B cell (primary cell): ENCODE results near the gene HMCN1. TPM values are rescaled to one million over a fixed set of nuclear protein-coding genes. Genes with fewer than 3 reads are reported as not detected.

Experiments used
- ATAC-seq: fragments of 200-7000 bp; cut with Tn5 transposase; one replicate; pipeline ENCODE4 v1.10.0; 2021; ENCODE audit warnings: low read depth, mild to moderate bottlenecking, moderate number of reproducible peaks, moderate library complexity
- CTCF ChIA-PET: fragments of 350-600 bp; sonication (Branson Sonifier 250); formaldehyde crosslinking; loops from one replicate; lab custom pipeline; 2021; ENCODE audit warnings: antibody characterized with exemption, inconsistent platforms; lab: Charles Lee
- POLR2A ChIA-PET: fragments of 350-600 bp; sonication (Branson Sonifier 250); formaldehyde crosslinking; loops from one replicate; lab custom pipeline; 2021; ENCODE audit warnings: antibody characterized with exemption; lab: Charles Lee
- DNase-seq: peaks from one replicate; pipeline ENCODE4 v3.0.0; 2013
- H2AFZ ChIP-seq: 2 replicates; pipeline ENCODE4 v1.6.1; 2012; ENCODE audit warnings: mild to moderate bottlenecking, low read depth, low read length; ENCODE audit not compliant: insufficient read depth, poor library complexity, severe bottlenecking
- H3K27ac ChIP-seq, 2 donors: 1 replicate in 1 of 2; 2 replicates in 1 of 2; pipeline ENCODE4 v1.5.1; 2012 to 2013; ENCODE audit warnings: low read length in 2 of 2, mild to moderate bottlenecking in 2 of 2, moderate library complexity in 1 of 2
- H3K27me3 ChIP-seq, 4 experiments: fragments of 200-600 bp in 1 of 4; sonication (generic) in 1 of 4; replicated peaks in 1 of 4; 1 replicate in 2 of 4; 2 replicates in 2 of 4; pipeline versions ENCODE4 v1.6.1 to v1.7.0; 2013 to 2016; ENCODE audit warnings: low read length in 3 of 4, mild to moderate bottlenecking in 2 of 4, mixed read lengths in 1 of 4, moderate library complexity in 1 of 4; ENCODE audit not compliant: insufficient read depth in 4 of 4, control insufficient read depth in 3 of 4; ENCODE audit errors: control extremely low read depth in 1 of 4
- H3K36me3 ChIP-seq, 2 experiments: replicated peaks in 1 of 2; 1 replicate in 1 of 2; 2 replicates in 1 of 2; pipeline versions ENCODE4 v1.6.1 to v1.7.1; 2013; ENCODE audit warnings: low read length in 1 of 2; ENCODE audit not compliant: insufficient read depth in 2 of 2, control insufficient read depth in 1 of 2; ENCODE audit errors: control extremely low read depth in 1 of 2, extremely low read depth in 1 of 2
- H3K4me1 ChIP-seq, 2 donors: fragments of 200-600 bp in 1 of 2; sonication (generic) in 1 of 2; 1 replicate in 1 of 2; 2 replicates in 1 of 2; pipeline versions ENCODE4 v1.5.1 to v1.6.1; 2013 to 2017; ENCODE audit warnings: low read length in 2 of 2; ENCODE audit not compliant: control insufficient read depth in 2 of 2, insufficient read depth in 2 of 2
- H3K4me2 ChIP-seq: replicated peaks from 2 replicates; pipeline ENCODE3; 2012; ENCODE audit warnings: mild to moderate bottlenecking, low read depth, low read length; ENCODE audit not compliant: poor library complexity, severe bottlenecking
- H3K4me3 ChIP-seq, 5 experiments: fragments of 200-600 bp in 1 of 5; sonication (generic) in 1 of 5; 1 replicate in 3 of 5; 2 replicates in 2 of 5; pipeline versions ENCODE4 v1.5.1 to v1.7.0; 2011 to 2016; ENCODE audit warnings: low read length in 4 of 5, mild to moderate bottlenecking in 4 of 5, low read depth in 2 of 5, control low read depth in 1 of 5, moderate library complexity in 1 of 5; ENCODE audit not compliant: insufficient read depth in 1 of 5; ENCODE audit errors: control extremely low read depth in 1 of 5, extremely low read depth in 1 of 5
- H3K79me2 ChIP-seq: fragments of 200-600 bp; sonication (generic); one replicate; pipeline ENCODE4 v1.6.0; 2016; ENCODE audit warnings: low read length; ENCODE audit not compliant: control insufficient read depth, insufficient read depth
- H3K9ac ChIP-seq: fragments of 200-600 bp; sonication (generic); 2 replicates; pipeline ENCODE4 v1.6.1; 2017; ENCODE audit warnings: mild to moderate bottlenecking, low read length, moderate library complexity
- H3K9me3 ChIP-seq, 3 donors: one replicate each; pipeline versions ENCODE4 v1.6.1 to v1.7.1; 2013; ENCODE audit warnings: low read length in 2 of 3; ENCODE audit not compliant: control insufficient read depth in 2 of 3, insufficient read depth in 1 of 3; ENCODE audit errors: control extremely low read depth in 1 of 3
- H4K20me1 ChIP-seq: 2 replicates; pipeline ENCODE4 v1.6.0; 2012; ENCODE audit warnings: mild to moderate bottlenecking, low read length; ENCODE audit not compliant: insufficient read depth, control insufficient read depth, poor library complexity, severe bottlenecking
- H3K27ac Mint-ChIP-seq: one replicate; pipeline ENCODE4 v1.8.0; 2021; ENCODE audit warnings: mixed read lengths
- H3K27me3 Mint-ChIP-seq: one replicate; pipeline ENCODE4 v1.8.0; 2021; ENCODE audit warnings: mixed read lengths
- H3K4me1 Mint-ChIP-seq: one replicate; pipeline ENCODE4 v1.8.0; 2021; ENCODE audit warnings: mixed read lengths
- H3K4me3 Mint-ChIP-seq: one replicate; pipeline ENCODE4 v1.8.0; 2021; ENCODE audit warnings: mixed read lengths
- H3K9me3 Mint-ChIP-seq: one replicate; pipeline ENCODE4 v1.8.0; 2022; ENCODE audit warnings: mixed read lengths; ENCODE audit not compliant: insufficient read depth
- EZH2 ChIP-seq: IDR thresholded peaks from 2 replicates; pipeline ENCODE4 v1.6.1; 2012; ENCODE audit warnings: borderline replicate concordance, low read depth, mild to moderate bottlenecking, moderate library complexity, low read length; ENCODE audit not compliant: insufficient read depth, poor library complexity, severe bottlenecking
- WGBS: methylation state at CpG from one replicate; pipeline ENCODE4 v1.1.5; 2013; ENCODE audit warnings: missing lambda C conversion rate; ENCODE audit not compliant: insufficient coverage; 5-methylcytosine and 5-hydroxymethylcytosine counted together
- intact Hi-C: fragments of 100-400 bp; cut with micrococcal nuclease; formaldehyde crosslinking; loops from one replicate; pipeline ENCODE4 v1.10.0; 2022
- polyA plus RNA-seq: library from polyadenylated mRNA; depleted of rRNA; stranded (reverse); fragments of >200 nt; gene quantifications from 2 replicates; pipeline ENCODE4 v1.2.3, GENCODE V29; 2012
- total RNA-seq, 2 donors: library from RNA; stranded (reverse); fragments of 120-200 nt in 1 of 2; gene quantifications; 1 replicate in 1 of 2; 2 replicates in 1 of 2; pipeline versions ENCODE4 v1.2.3 to v1.2.4, GENCODE V29; 2013 to 2022
- TF ChIP-seq, protein P1 (sequence below): fragments of 200-600 bp; IDR thresholded peaks from one replicate; pipeline ENCODE4 v1.8.0; 2022; ENCODE audit warnings: antibody characterized with exemption, mild to moderate bottlenecking

The HMCN1 gene
- total and polyA plus RNA-seq, 2 donors (not counting 1 experiment from before 2014, with no cell fraction given), result not detected

DNA sequence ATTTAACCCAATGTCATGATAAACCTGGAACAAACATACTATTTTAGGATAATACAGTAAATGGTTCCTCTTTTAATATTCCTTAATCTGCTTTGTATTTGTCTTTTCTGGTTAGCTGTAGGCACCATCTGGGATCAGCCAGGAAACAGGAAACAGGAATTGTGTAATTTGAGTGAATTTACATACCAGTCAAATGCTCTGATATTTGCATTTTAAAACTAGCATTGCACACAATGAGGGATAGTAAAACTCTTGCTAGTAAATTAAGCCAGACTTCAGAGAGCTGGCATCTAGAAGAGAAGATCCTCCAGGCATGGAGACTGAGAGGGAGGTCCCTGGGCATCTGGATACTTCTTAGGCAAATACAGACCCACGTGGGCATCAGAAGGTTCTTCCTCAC is 103.5 kb downstream of the HMCN1 start:
- Histone ChIP-seq H3K9me3 (no peaks in the 10 kb centered on the region), H3K79me2 (no peaks in the 10 kb centered on the region), H4K20me1 (no peaks in the 10 kb centered on the region), H3K9ac (no peak overlapping the region), H3K4me2 (no peak overlapping the region), H2AFZ (no peak overlapping the region), H3K4me3 (no peak overlapping the region), H3K36me3 (no peaks in the 10 kb centered on the region), H3K4me1 (no peaks in the 10 kb centered on the region), H3K27me3 (no peaks in the 10 kb centered on the region), H3K27ac (no peak overlapping the region)
- intact Hi-C loops, result no loop called here
- Mint-ChIP-seq H3K27me3 (no peaks in the 10 kb centered on the region), H3K4me3 (no peak overlapping the region), H3K27ac (no peak overlapping the region), H3K4me1 (no peaks in the 10 kb centered on the region), H3K9me3 (no peaks in the 10 kb centered on the region)
- WGBS, result 44% methylated on average over 1 of the region's 1 CpG
- TF ChIP-seq, protein P1, sequence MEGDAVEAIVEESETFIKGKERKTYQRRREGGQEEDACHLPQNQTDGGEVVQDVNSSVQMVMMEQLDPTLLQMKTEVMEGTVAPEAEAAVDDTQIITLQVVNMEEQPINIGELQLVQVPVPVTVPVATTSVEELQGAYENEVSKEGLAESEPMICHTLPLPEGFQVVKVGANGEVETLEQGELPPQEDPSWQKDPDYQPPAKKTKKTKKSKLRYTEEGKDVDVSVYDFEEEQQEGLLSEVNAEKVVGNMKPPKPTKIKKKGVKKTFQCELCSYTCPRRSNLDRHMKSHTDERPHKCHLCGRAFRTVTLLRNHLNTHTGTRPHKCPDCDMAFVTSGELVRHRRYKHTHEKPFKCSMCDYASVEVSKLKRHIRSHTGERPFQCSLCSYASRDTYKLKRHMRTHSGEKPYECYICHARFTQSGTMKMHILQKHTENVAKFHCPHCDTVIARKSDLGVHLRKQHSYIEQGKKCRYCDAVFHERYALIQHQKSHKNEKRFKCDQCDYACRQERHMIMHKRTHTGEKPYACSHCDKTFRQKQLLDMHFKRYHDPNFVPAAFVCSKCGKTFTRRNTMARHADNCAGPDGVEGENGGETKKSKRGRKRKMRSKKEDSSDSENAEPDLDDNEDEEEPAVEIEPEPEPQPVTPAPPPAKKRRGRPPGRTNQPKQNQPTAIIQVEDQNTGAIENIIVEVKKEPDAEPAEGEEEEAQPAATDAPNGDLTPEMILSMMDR, result no peak
- TF ChIP-seq EZH2, result no peak
- ATAC-seq (no peak), DNase-seq (no peak)
- CTCF ChIA-PET, result no interaction called here
- POLR2A ChIA-PET, result no interaction called here

DNA sequence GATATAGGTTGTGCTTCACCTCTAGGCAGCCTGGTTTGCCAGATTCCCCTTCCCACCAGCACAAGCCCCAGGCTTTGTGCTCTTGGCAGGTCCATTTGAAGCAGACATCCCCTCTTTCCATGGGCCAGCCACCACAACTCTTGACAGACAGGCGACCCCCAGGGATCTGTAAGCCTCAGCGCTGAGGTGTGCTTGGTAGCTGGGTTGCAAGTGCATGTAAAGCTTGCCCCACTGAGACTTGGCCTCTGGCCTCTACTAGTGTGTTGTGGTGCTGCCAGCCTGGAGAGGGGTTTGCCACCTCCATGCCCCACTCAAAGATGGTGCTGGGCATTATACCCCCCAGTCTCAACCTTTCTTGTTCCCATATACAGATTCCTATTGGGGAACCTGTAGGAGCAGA is 103.9 kb downstream of the HMCN1 start:
- no peak for DNase-seq
- no peaks in the 10 kb centered on the region for H3K27me3 ChIP-seq
- no peak overlapping the region for H3K9ac ChIP-seq
- Mint-ChIP-seq H3K9me3 (no peaks in the 10 kb centered on the region), H3K4me3 (no peak overlapping the region), H3K27ac (no peak overlapping the region), H3K4me1 (no peaks in the 10 kb centered on the region), H3K27me3 (no peaks in the 10 kb centered on the region)
- TF ChIP-seq EZH2, result no peak
- TF ChIP-seq, protein P1, result no peak
- no peak for ATAC-seq
- H3K4me2 ChIP-seq, result no peak overlapping the region
- no peak overlapping the region for H2AFZ ChIP-seq
- H4K20me1 ChIP-seq, result no peaks in the 10 kb centered on the region
- no peaks in the 10 kb centered on the region for H3K79me2 ChIP-seq
- ChIA-PET CTCF (no interaction called here), POLR2A (no interaction called here)
- no peaks in the 10 kb centered on the region for H3K9me3 ChIP-seq
- no peak overlapping the region for H3K27ac ChIP-seq
- H3K36me3 ChIP-seq, result no peaks in the 10 kb centered on the region
- WGBS, result no CpG with 5 or more reads among the region's 2 CpGs
- no peak overlapping the region for H3K4me3 ChIP-seq
- intact Hi-C loops, result no loop called here
- H3K4me1 ChIP-seq, result no peaks in the 10 kb centered on the region
